HG02798 (cell line): ENCODE data around the gene ZW10.
"Not testable (repeated sequence)": the region's sequence is repeated elsewhere in the genome, so short reads cannot be mapped to it uniquely, and the experiment has no call there.

Source experiments
- ATAC-seq: cut with Tn5 transposase; IDR thresholded peaks from one replicate; pipeline ENCODE4 v1.9.1; 2021; ENCODE audit warnings: mild to moderate bottlenecking; ENCODE audit not compliant: unreplicated experiment, poor library complexity

The ZW10 gene, protein sequence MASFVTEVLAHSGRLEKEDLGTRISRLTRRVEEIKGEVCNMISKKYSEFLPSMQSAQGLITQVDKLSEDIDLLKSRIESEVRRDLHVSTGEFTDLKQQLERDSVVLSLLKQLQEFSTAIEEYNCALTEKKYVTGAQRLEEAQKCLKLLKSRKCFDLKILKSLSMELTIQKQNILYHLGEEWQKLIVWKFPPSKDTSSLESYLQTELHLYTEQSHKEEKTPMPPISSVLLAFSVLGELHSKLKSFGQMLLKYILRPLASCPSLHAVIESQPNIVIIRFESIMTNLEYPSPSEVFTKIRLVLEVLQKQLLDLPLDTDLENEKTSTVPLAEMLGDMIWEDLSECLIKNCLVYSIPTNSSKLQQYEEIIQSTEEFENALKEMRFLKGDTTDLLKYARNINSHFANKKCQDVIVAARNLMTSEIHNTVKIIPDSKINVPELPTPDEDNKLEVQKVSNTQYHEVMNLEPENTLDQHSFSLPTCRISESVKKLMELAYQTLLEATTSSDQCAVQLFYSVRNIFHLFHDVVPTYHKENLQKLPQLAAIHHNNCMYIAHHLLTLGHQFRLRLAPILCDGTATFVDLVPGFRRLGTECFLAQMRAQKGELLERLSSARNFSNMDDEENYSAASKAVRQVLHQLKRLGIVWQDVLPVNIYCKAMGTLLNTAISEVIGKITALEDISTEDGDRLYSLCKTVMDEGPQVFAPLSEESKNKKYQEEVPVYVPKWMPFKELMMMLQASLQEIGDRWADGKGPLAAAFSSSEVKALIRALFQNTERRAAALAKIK

DNA sequence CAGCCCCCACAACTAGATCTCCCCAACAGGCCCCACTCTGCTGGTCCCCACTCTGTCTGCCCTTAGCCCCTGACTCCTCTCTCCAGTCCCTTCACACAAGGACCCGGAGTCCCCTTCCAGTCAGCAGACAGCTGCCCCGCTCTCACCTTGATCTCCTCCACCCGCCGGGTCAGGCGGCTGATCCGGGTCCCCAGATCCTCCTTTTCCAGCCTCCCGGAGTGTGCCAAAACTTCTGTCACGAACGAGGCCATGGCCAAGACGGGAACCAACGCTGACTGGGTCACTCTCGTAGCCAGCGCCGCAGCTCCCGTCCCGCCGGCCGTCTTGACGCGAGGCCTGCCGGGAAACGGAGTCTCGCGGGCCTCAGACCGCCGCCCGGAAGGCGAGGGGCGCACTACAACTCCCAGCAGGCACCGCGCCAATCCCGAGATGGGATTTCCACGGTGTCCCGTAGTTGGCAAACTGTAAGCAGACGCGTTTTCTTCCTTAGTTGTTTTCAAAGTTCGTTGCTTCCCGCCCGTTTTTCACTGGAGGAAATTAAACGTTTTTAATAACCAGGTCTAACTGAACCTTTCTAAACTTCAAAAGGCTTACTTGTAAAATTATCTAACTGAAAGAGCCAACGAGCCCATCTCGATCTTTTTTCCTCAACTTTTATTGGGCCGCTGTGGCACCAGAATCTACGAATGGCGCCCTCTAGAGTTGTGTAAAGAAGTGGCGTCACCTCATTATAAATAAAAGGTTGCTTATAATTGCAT is at the start of gene ZW10:
Gene ZW10, minus strand, starts transcription at position 277 of the 758 bp plus-strand sequence. Its CDS starts 26 bp downstream, at position 251.
- ATAC-seq, result peak; percentile 99

DNA sequence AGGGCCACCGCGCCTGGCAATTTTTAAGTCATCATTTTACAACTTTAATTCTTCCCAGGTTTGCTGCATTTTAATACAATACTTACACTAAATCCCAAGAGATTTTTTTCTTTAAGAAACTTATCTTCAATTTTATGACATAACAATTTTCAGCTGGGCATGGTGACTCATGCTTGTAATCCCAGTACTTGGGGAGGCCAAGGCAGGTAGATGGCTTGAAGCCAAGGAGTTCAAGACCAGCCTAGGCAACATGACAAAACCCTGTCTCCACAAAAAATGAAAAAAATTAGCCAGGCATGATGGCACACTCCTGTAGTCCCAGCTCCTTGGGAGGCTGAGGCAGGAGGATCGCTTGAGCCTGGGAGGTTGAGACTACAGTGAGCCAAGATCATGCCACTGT is 44.9 kb upstream of the ZW10 start:
- no peak for ATAC-seq

DNA sequence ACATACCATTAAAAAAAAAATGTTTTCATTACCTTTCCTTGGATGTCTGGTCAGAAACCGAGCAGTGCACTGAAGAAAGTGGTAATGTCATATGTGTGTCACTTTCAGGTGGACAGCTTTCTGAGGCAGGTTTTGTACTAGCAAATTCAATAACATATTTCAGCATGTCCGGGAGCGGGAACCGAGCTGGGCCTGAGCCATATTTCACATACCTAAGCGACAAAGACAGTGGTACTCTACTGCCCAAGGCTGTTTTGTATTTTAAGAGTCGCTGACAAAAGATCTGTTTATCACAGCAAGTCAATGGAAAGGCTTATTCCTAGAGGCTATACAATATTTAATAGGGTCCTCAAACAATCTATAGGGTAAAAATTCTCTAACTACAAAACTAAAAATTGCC is 44.1 kb upstream of the ZW10 start:
- ATAC-seq, result no peak

DNA sequence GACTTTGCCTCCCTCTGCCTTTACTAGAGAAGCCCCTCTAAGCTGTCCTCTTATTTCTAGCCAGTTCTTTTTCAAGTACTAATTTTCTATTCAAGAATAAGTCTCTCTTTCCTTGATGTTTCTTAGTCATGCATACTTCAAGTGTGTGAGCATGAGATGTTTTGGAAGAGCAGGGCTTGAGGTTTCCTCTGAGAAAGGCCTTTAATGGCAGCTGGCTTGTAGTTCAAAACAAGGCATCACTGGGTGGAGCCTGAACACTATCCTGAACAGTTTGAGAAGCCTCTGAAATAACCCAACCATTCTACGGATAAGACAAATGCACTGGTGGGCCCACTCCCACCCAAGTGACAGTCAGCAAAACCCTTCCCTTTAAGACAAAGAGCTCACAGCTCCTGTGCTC is 43.7 kb upstream of the ZW10 start:
- ATAC-seq, result no peak

DNA sequence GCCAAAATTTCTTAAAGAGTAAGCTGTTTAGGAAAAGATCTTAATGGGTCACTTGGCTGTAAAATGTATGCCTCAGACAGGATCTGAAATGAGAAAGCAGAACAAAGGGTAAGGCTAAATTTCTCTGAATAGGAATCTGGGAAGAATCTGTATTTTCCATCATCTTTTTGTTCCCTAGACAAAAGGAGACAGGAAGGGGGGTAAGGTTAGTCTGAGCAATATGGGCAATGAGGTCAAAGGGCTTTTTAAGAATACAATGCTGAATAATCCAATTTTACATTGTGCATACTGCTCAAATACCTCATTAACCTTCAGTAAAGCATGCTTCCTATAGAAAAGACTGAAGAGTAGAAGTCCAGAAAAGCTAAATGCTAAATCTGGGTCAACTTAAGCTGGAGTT is 40.7 kb upstream of the ZW10 start:
- ATAC-seq, result no peak

DNA sequence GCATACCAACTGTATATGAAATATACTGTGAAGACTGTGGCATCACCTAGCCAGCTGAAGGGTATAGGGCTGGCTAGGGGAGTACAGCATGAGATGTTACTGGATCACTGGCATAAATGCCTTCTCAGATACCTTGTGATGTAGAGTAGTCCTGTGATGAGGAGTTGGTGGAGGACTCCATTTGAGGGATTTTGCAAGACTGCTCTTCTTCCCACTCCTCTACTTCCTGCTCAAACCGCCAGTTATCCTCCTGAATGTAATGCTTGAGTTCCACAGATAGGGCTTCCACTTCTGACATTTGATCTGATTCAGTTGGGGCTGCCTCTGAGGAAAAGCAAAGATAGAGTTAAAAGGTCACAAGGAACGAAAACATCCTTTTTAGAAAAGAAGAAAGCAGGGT is 35.4 kb upstream of the ZW10 start:
- no peak for ATAC-seq

DNA sequence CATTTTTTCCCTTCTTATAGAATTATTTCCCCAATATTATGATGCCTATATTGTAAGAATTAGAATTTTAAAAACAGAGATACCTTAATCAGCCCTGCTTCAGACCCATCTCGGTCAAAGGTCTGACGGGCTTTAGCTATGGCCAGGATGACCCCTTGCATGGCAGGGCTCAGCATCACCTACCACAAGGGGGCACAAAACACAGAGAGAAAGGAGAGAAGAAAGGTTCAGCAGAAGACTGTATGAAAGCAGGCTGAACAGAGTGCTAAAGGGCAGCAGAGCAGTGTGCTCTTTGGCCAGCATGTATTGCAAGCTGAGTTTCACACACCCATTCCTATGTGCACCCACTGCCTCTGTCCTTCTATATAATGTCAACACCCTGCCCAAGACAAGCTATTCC is 32.9 kb upstream of the ZW10 start:
- ATAC-seq, result peak; percentile 71

DNA sequence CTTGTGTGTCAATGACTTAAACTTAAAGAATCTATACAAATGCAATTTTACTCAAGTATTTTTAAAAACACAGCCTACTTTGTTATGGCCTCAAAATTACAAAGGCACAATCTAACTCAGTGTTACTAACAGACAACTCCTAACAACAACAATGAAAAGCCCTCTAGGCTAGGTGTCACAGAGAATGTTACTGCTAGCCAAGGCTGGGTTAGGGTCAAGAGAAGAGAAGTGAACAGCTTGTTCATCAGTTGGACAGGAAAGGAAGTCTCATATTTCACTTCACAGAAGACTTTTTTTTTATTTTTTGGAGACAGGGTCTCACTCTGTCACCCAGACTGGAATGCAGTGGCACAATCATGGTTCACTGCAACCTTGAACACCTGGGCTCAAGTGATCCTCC is 32.1 kb upstream of the ZW10 start:
- ATAC-seq, result no peak

DNA sequence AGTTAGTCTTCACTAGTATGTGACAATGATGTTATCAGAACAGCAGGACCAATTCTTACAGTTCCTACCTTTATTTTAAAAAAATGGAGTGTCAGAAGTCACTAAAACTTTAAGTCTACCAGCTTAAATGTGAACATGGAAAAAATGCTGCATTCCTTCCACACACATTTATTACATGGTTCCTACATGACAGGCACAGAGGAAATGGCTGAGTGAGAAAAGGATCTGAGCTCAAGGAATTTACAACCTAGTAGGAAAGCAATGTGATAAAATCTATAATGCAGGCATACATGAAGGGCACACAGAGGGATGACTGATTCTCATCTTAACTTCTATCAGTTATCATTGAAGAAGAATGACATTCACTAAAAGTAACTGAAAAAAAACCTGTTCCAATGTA is 29.1 kb upstream of the ZW10 start:
- no peak for ATAC-seq

DNA sequence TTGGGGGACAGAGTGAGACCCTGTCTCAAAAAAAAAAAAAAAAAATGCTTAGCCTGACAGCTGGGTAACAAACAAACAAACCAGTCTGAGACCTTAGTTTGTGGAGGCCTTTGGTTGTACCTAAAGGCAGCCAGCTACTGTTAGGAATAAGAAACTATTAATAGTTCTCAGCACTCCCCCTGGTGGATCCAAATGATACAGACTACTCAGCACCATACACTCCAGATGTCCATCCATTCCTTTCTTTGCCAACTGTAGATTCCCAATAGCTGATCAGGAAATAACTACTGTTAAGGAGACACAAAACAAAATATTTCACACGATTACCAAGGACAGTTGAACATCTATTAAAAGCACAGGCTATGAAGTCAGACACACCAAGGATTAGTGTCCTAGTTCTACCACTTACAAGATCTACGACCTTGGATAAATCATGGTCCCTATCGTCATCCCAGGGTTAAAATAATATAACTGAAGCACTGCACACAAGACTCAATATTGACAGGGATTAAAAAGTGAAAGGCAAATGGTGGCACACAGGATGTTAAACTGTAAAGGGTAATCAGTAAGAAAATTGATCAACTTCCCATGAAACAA is 23.3 kb upstream of the ZW10 start:
- ATAC-seq, result peak; percentile 73

DNA sequence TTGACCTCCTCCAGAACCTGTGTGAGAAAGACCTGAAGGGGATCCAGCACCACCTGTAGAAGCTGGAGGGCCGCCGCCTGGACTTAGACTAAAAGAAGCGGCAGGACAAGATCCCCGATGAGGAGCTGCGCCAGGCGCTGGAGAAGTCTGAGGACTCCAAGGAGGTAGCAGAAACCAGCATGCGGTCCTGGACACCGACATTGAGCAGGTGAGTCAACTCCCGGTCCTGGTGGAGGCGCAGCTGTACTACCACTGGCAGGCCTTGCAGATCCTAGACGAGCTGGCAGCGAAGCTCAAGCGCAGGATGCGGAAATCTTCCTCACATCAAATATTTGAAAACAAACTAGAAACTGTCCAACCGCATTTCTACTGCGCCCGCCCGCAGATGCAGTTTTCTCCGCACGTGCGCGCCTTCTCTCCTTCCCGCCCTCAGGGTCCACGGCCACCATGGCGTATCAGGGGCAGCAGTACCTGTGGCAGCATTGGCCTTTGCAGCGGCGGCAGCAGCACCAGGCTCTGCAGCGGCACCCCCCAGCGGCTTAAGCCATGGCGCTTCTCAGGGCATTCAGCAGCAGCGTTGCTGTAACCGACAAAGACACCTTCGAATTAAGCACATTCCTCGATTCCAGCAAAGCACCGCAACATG is 16.3 kb upstream of the ZW10 start:
- no peak for ATAC-seq

DNA sequence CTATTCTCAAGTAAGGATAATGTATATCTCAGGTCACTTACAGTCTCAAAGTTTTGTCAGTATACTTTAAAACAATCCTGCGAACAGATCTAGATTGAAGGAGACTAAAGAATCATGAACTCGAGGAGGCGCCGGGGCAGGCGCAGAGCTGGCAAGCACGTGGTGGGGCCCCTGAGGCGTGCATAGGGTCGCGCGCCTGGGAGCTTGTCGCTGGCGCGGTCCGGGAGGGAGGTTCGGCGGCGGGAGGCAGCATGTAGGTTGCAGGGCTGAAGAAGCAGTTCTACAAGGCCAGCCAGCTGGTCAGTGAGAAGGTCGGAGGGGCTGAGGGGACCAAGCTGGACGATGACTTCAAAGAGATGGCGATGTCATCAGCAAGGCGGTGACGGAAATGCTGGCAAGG is 15.5 kb upstream of the ZW10 start:
- not testable (repeated sequence) for ATAC-seq

DNA sequence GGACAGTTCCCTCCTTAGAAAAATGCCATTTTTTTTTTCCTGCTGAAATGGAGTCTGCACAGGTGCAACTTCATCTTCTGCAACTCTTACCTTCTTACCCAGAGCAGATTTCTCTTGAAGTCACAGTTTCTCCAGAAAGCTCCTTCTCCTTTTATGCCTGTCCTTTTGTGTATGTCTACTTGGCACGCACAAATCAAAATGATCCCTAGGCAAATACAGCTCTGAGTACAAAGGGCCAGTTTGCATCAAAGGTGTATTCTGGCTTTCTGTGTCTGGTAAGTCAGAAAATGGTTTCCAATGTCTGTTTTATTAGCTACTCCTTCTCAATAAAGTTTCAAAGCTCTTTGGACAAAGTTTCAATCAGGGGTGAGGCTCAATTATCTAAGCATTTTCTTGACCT is 8.6 kb upstream of the ZW10 start:
- ATAC-seq, result no peak

DNA sequence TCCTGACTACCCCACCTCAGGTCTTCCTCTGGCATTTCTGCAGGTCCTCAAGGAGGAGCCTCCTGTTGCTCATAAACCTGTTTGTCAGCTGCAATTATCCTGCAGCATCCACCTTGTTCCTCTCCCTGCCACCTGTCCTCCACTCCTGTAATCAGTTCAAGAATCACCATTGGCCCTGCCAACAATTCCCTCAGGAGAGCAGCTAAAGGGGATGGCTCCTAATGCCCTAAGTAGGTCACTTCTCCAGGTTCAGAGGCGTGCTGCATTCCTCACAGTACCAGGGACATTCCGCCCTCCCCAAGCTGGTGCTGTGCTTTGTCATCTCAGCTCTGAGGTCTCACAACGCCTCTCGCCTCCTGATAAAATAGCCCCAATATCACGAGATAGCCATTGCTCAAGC is 8.2 kb upstream of the ZW10 start:
- ATAC-seq, result no peak

DNA sequence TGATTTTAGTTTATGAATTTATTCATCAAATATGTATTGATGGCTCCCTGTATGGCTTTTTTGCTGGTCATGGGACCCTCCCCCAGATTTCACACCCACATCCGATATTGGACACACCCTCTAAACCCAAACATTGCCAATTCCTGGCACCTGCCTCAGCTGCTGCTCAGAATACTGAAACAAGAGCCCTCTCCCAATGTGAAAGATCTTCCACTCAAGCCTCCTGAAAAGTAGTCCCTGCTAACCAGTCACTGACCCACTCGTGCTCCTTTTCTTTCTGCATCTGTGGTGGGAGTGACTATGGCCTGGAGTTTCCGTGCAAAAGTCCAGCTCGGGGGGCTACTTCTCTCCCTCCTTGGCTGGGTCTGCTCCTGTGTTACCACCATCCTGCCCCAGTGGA is 6.0 kb upstream of the ZW10 start, which contains the start of gene CLDN25:
Gene CLDN25, plus strand, starts transcription at position 301 of the 400 bp plus-strand sequence. Its CDS starts 0 bp downstream, at position 301.
- ATAC-seq, result no peak

DNA sequence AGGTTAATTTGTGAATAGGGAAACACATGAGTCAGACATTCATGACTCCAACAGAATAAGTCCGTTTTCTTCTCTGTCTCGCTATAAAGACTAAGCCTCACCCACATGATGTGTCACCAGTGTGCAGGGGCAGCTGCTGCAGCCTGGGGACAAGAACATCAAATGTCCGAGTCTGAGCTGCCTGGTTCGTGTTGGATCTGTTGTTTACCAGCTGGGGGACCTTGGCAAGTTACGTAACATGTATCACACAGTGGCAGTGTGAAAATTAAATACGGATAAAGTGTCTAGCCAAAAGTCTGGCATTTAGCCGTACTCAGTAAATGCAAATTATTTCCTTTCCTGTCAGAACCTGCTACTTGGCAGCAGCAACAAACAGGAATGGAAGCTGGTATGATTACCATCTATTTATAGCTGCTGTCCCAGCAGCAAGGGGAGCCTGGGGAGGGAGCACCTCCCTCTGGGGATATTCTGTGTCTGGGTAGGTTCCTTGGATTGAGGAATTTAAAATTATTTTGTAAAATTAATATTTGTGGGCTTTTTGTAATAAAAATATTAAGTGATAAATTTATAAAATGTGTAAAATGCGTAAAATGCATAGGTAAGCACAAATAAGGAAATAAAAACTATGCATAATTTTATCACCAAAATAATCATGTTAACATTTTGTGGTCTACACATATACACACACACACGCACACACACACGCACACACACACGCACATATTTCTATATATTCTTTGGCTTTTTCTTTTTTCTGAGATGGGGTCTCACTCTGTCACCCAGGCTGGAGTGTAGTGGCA is 4.8 kb upstream of the ZW10 start:
- ATAC-seq, result no peak

DNA sequence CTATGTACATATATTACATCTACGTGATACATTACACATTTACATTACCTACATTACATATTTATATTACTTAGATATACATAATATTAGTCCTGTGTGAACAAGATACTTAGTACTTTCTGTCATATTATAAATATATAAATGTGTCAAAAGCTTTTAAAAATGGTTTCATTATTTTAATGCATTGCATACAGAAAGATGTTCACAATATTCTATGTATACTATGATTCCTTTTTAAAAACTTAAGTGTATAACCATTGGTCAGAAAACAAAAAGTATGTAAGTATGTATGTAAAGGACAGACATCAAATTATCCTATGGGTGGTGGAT is 647 bp upstream of the ZW10 start:
- no peak for ATAC-seq

DNA sequence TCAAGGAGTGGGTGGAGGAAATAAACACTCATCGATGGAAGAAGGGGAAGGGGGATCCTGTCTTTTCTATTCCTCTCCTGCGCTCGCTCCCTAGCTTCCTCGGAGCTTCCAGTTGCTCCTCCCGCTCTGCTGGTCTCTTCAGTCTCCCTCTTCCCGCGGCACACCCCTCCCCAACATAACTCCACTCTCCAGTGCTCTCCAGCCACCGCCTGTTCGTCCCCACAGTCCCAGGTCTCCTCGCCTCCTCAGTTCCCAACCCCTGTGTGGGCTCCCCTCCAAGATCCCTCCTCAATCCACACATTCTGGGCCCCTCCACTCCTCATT is 438 bp downstream of the ZW10 start:
- no peak for ATAC-seq

DNA sequence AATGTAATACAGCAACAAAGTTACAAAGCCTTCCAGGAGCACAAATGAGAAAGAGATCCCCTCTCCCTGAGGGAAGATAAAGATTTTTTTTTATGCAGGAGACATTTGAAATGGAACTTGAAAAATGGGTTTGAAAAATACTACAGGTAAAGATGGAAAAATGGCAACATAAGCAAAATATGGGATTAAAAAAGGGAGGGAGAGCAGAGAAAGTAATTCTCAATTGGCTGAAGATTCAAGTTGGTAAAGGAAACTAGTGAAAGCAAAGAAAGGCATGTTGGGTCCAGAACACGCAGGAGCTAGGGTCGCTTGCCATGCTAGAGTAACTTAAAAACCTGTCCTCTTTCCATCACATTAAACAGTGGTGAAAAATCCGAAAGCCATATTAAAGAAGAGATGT is 1.5 kb downstream of the ZW10 start:
- no peak for ATAC-seq
